HG02840 (cell line): ENCODE measurements around the gene SUPT5H.
A peak's percentile ranks its signal among the peaks of the same experiment; 100 is the strongest.
"Not testable (repeated sequence)": the region's sequence is repeated elsewhere in the genome, so short reads cannot be mapped to it uniquely, and the experiment has no call there.

Source experiments
- ATAC-seq: cut with Tn5 transposase; IDR thresholded peaks from one replicate; pipeline ENCODE4 v1.9.1; 2021; ENCODE audit warnings: mild to moderate bottlenecking, moderate library complexity, moderate number of reproducible peaks; ENCODE audit not compliant: unreplicated experiment, low FRiP score

SUPT5H gene

GRCh38 chr19:39449116-39449797, 3.9 kb downstream of the SUPT5H start:
- no peak for ATAC-seq

GRCh38 chr19:39451257-39451656, 5.9 kb downstream of the SUPT5H start:
- ATAC-seq: not testable (repeated sequence)

- ATAC-seq: no peak
Observed at GRCh38 chr19:39463403-39463802, 18.0 kb downstream of the SUPT5H start.

- no peak for ATAC-seq
Observed at GRCh38 chr19:39465956-39466747, 20.8 kb downstream of the SUPT5H start.

- no peak for ATAC-seq
Observed at GRCh38 chr19:39467941-39468340, 22.6 kb downstream of the SUPT5H start.

GRCh38 chr19:39469036-39469435, 23.7 kb downstream of the SUPT5H start:
- no peak for ATAC-seq

- no peak for ATAC-seq
Observed at GRCh38 chr19:39469567-39469966, 24.2 kb downstream of the SUPT5H start.

GRCh38 chr19:39470724-39471339, 25.4 kb downstream of the SUPT5H start:
- no peak for ATAC-seq

GRCh38 chr19:39471756-39472536, 26.6 kb downstream of the SUPT5H start:
- ATAC-seq: no peak

GRCh38 chr19:39472746-39473442, 27.5 kb downstream of the SUPT5H start:
- ATAC-seq: no peak

GRCh38 chr19:39473443-39473960, 28.1 kb downstream of the SUPT5H start:
- no peak for ATAC-seq

GRCh38 chr19:39474139-39474620, 28.8 kb downstream of the SUPT5H start:
- ATAC-seq: no peak

- no peak for ATAC-seq
Observed at GRCh38 chr19:39475748-39476147, 30.4 kb downstream of the SUPT5H start.

GRCh38 chr19:39479319-39479801, 34.0 kb downstream of the SUPT5H start:
- ATAC-seq: not testable (repeated sequence)

GRCh38 chr19:39479916-39480315, 34.5 kb downstream of the SUPT5H start:
- no peak for ATAC-seq

GRCh38 chr19:39480337-39481228, 35.2 kb downstream of the SUPT5H start, which contains the start of gene TIMM50:
TIMM50 (plus strand) TSS chr19:39480838; CDS start chr19:39480854, 16 bp downstream.
- peak; percentile 85 for ATAC-seq

- no peak for ATAC-seq
Observed at GRCh38 chr19:39481229-39481545, 35.8 kb downstream of the SUPT5H start.

- ATAC-seq: no peak
Observed at GRCh38 chr19:39481676-39482075, 36.3 kb downstream of the SUPT5H start.

GRCh38 chr19:39483141-39483540, 37.8 kb downstream of the SUPT5H start:
- ATAC-seq: no peak
